ENCODE results near the gene NOL4.
"Not testable (repeated sequence)": the region's sequence is repeated elsewhere in the genome, so short reads cannot be mapped to it uniquely, and the experiment has no call there.

Gene NOL4, protein sequence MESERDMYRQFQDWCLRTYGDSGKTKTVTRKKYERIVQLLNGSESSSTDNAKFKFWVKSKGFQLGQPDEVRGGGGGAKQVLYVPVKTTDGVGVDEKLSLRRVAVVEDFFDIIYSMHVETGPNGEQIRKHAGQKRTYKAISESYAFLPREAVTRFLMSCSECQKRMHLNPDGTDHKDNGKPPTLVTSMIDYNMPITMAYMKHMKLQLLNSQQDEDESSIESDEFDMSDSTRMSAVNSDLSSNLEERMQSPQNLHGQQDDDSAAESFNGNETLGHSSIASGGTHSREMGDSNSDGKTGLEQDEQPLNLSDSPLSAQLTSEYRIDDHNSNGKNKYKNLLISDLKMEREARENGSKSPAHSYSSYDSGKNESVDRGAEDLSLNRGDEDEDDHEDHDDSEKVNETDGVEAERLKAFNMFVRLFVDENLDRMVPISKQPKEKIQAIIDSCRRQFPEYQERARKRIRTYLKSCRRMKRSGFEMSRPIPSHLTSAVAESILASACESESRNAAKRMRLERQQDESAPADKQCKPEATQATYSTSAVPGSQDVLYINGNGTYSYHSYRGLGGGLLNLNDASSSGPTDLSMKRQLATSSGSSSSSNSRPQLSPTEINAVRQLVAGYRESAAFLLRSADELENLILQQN

DNA sequence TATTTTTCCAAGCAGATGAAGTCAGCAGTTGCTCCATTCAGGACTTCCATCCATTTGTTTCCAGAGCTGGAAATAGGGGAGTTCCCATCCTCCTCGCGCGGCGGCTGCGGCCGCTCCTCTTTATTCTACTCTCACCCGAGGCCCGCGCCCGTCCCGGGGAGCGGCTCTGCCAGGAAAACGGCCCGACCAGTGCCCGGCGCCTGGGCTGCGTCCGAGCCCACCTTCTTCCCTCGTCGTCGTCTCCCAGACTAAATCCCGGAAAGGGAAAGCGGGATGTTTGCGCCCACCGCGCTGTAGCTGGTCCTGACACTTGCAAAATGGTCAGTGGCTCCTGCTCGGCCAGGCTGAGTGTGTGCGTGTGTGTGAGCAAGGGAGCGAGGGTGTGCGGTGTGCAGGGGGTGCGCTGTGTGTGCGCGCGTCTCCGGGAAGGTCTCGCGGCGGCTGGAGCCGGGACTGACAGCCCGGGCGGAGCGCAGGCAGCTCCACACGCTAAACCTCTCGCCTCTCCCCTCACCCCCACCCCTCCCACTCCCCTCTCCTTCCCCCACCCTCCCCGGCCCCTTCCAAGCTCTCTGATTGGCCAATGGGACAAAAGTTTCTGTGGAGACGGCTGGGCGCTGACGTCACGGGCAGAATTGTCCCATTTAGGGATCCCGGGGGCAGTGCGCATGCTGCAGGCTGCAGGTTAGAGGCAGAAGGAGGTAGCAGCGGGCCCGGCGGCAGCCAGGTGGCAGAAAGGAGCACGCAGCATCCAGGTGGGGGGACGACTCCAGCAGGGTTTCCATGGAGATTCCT, at the start of gene NOL4:
Gene NOL4, minus strand, starts transcription at position 491 of the 795 bp plus-strand sequence. CDS start 1,660 bp downstream, outside the sequence.
- DNase-seq: no peak

GRCh38 chr18:34266029-34266428, 41.3 kb upstream of the NOL4 start:
- not testable (repeated sequence) for DNase-seq

- no peak for DNase-seq
These were observed 37.4 kb upstream of the NOL4 start for GRCh38 chr18:34261865-34262780.

GRCh38 chr18:34258176-34258575, 33.5 kb upstream of the NOL4 start:
- DNase-seq: no peak

DNA sequence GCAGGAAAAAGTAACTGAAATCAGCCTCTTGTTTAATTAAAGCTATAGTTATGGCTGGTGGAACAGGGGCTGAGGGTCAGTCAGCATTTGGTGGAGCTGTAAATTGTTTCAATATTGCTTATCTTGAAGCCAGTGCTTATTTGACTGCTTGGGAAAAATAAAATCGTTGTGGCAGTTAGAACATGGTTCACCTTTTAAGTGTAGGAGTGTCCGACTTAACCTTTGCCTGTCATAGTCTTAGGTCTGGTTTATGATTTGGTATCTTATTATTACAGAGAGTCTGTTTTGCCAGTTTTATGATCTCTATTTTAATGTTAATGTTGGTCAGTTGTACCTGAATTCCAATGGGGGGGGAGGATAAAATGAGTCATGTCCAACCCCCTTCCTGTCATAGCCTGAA, 27.2 kb upstream of the NOL4 start:
- DNase-seq: no peak

DNA sequence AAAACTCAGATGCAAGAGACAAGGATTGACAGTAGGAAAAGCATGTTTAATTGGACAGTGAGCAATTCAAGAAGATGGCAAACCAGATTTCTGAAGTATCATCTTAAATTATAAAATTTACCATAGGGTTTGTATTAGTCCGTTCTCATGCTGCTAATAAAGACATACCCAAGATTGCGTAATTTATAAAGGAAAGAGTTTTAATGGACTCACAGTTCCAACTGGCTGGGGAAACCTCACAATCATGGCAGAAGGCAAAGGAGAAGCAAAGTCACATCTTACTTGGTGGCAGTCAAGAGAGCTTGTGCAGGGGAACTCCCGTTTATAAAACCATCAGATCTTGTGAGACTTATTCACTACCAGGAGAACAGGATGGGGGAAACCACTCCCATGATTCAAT, 24.0 kb upstream of the NOL4 start:
- DNase-seq: no peak

GRCh38 chr18:34242739-34243138, 18.0 kb upstream of the NOL4 start:
- no peak for DNase-seq

DNA sequence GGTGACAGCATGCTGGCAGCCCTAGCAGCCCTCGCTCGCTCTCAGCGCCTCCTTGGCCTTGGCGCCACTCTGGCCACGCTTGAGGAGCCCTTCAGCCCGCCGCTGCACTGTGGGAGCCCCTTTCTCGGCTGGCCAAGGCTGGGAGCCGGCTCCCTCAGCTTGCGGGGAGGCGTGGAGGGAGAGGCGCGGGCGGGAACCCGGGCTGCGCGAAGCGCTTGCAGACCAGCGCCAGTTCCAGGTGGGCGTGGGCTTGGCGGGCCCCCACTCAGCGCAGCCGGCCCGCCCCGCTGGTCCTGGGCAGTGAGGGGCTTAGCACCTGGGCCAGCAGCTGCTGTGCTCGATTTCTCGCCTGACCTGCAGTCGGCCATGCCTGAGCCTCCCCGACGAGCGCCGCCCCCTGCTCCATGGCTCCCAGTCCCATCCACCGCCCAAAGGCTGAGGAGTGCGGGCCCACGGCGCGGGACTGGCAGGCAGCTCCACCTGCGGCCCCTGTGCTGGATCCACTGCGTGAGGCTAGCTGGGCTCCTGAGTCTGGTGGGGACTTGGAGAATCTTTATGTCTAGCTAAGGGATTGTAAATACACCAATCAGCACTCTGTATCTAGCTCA, 9.2 kb upstream of the NOL4 start:
- not testable (repeated sequence) for DNase-seq

DNA sequence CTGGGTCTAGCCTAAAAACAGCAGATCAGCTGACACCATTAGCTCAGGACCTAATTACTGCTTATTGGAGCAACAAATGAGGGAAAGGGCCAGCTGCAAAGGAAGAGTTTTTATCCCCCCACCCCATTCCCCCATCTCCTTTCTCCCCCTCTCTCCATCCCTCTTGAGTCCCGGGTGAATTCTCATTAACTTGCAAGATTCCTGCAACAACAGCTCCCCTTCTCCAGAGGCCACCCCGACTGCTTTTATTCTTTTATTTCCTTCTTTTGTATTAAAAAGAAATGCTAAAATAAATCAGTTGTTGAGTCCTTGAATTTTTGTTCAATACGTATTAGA, 473 bp upstream of the NOL4 start:
- DNase-seq: no peak

- no peak for DNase-seq
These were observed 755 bp downstream of the NOL4 start for GRCh38 chr18:34223893-34224422.

DNA sequence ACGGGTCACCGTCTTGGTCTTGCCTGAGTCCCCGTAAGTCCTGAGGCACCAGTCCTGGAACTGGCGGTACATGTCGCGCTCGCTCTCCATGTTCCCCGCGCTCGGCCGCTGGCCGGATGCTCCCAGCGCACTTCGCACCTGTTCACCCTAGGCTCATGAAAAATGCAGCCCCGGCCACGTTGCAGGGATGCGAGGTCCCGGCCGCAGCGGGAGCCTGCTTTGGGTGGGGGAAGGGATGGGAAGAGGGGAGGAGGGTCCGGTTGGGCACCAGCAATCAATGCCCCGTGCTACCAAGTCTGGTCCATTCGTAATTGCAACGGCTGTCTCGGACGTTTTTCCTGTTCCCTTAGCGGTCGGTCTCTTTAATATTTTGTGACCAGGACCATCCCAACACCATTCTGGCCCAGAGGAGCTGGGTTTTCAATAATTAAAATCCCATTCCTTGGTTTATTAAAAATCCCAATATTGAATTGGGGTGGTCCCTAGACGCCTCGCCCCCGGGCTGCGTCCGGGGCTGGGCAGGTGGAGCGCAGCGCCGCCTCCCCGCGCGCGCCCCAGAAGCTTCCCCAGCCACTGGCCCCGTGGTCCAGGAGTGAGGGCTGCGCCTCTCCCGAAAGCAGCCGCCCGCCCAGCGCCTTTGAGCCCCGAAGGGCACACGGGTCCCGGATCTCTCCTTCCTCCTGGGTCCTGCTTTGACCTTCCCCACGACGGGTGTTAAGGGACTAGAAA, 1.4 kb downstream of the NOL4 start:
- DNase-seq: no peak

DNA sequence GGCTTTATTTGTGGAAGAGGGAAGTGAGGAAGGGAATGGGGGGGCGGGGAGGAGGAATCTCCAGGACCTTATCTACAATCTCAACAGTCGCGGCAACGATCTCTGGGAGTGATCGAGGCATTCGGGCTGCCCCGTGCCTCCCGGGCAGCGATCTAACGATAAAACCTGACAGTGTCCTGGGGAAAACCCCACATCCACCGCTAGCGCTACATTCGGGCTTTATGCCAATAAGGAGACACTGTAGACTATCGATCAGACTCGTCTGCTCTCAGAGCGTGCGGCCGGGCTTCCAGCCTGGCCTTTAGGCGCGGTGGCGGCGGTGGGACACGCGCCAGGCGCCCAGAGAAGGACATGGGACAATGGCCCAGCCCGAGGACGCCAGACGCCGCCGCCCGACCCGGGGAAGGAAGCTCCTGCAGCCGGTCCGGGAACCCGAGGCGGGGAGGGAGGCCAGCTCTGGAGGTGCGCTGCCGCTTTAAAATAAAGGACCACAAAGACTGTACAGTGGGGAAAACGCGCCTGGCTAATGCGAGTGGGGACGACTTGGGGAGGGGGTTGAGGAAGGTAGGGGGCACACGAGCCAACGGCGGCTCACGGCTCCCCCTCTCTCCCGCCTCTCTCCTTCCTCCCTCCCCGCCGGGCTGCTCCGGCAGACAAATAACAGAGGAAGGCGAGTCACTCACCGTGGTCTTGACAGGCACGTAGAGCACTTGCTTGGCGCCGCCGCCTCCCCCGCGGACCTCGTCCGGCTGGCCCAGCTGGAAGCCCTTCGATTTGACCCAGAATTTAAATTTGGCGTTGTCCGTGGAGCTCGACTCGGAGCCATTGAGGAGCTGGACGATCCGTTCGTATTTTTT, 2.2 kb downstream of the NOL4 start:
- no peak for DNase-seq

- DNase-seq: no peak
These were observed 2.8 kb downstream of the NOL4 start for GRCh38 chr18:34221971-34222306.

DNA sequence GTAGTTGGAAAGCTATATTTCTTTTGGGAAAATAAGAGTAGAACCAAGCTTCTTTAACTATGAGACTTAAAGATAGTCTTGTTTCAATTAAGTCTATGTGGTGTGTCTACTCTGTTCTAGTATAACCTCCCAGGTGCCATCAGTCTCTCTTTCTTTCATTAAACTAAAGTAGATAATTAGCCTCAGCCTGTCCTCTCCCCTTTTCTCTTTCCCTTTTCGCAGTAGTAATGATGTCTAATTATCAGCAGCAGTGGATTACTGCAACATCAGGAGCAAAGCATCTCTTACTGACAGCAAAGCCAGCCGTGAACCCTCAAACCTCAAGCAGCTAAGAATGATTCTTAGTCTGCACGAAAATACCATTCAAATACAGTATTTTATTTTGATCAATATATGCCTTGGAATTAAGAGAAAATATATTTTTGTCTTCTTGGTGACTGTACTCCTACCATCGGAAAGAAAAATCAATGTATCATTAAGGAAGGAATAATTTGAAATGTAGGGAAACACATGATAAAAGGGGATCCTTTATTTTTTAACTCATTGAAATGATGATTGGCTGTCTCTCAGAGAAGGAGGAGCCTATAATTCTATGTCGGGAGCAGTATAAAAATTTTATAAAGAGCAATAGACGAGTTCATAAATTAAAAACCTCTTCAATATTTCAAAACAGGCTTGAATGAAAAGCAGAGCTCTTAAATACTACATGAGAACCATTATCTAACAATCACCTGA, 4.5 kb downstream of the NOL4 start:
- DNase-seq: no peak

- DNase-seq: no peak
These were observed 5.1 kb downstream of the NOL4 start for GRCh38 chr18:34219651-34220050.

DNA sequence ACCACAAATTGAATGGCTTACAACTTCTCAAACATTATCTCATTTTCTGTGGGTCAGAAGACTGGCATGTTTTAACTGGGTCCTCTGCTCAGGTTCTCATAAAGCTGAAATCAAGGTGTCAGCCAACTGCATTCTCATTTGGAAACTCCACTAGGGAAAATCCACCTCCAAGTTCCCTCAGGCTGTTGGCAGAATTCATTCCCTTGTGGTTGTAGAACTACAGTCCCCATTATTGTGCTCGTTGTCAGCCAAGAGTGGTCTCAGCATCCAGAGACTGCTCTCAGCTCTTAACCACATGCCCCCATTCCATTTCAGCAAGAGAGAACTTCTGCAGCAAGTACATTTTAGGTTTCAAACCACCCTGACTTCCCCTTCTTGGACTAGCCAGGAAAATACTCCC, 12.2 kb downstream of the NOL4 start:
- DNase-seq: no peak

GRCh38 chr18:34207344-34207851, 17.3 kb downstream of the NOL4 start:
- DNase-seq: no peak

GRCh38 chr18:34203866-34204265, 20.8 kb downstream of the NOL4 start:
- DNase-seq: no peak

GRCh38 chr18:34196256-34196655, 28.5 kb downstream of the NOL4 start:
- no peak for DNase-seq

All from activated CD4-positive, alpha-beta T cell treated with anti-CD3 and anti-CD28 coated beads, Interleukin-2, amount 50 U/mL, for 4 hours (primary cell).